CD4-positive, alpha-beta T cell (primary cell): ENCODE data around the gene FBLN5. TPM values are rescaled to one million over a fixed set of nuclear protein-coding genes. Genes with fewer than 3 reads are reported as not detected.

Source experiments
- ATAC-seq: fragments of 200-7000 bp; cut with Tn5 transposase; one replicate; pipeline ENCODE4 v1.10.0; 2022; ENCODE audit warnings: mild to moderate bottlenecking; ENCODE audit not compliant: poor library complexity
- CTCF ChIA-PET: fragments of 350-600 bp; sonication (Branson Sonifier 250); formaldehyde crosslinking; loops from one replicate; lab custom pipeline; 2021; ENCODE audit warnings: antibody characterized with exemption, inconsistent platforms; lab: Charles Lee
- POLR2A ChIA-PET: fragments of 350-600 bp; sonication (Branson Sonifier 250); formaldehyde crosslinking; loops from one replicate; lab custom pipeline; 2021; ENCODE audit warnings: antibody characterized with exemption, inconsistent platforms; lab: Charles Lee
- DNase-seq, 14 experiments: peaks; one replicate each; pipeline ENCODE4 v3.0.0-alpha.2; 2013 to 2020; ENCODE audit warnings: mixed read lengths in 2 of 14
- H3K27ac ChIP-seq, 2 donors: one replicate each; pipeline versions ENCODE4 v1.5.1 to v1.7.0; 2013; ENCODE audit warnings: low read length in 2 of 2, low read depth in 1 of 2, mild to moderate bottlenecking in 1 of 2
- H3K27me3 ChIP-seq, 2 experiments: 1 replicate in 1 of 2; 2 replicates in 1 of 2; pipeline versions ENCODE4 v1.6.1 to v1.7.0; 2013; ENCODE audit warnings: low read length in 2 of 2, control low read depth in 1 of 2, mild to moderate bottlenecking in 1 of 2, moderate library complexity in 1 of 2; ENCODE audit not compliant: insufficient read depth in 2 of 2, control insufficient read depth in 1 of 2
- H3K36me3 ChIP-seq: one replicate; pipeline ENCODE4 v1.6.1; 2013; ENCODE audit warnings: low read length, control low read depth; ENCODE audit not compliant: insufficient read depth
- H3K4me1 ChIP-seq: one replicate; pipeline ENCODE4 v1.6.1; 2013; ENCODE audit warnings: low read length, control low read depth; ENCODE audit not compliant: insufficient read depth
- H3K4me3 ChIP-seq: one replicate; pipeline ENCODE4 v1.5.1; 2013; ENCODE audit warnings: mild to moderate bottlenecking, low read length, moderate library complexity
- H3K9me3 ChIP-seq, 2 experiments: 1 replicate in 1 of 2; 2 replicates in 1 of 2; pipeline versions ENCODE4 v1.6.1 to v1.7.0; 2013; ENCODE audit warnings: low read length in 2 of 2, mild to moderate bottlenecking in 2 of 2, control low read depth in 1 of 2, moderate library complexity in 1 of 2; ENCODE audit not compliant: control insufficient read depth in 1 of 2, insufficient read depth in 1 of 2
- H3K27ac Mint-ChIP-seq: one replicate; pipeline ENCODE4 v1.8.0; 2020; ENCODE audit warnings: mixed read lengths
- H3K27me3 Mint-ChIP-seq: one replicate; pipeline ENCODE4 v1.8.0; 2021; ENCODE audit warnings: mixed read lengths
- H3K36me3 Mint-ChIP-seq: one replicate; pipeline ENCODE4 v1.8.0; 2021; ENCODE audit warnings: low read depth, mixed read lengths
- H3K4me1 Mint-ChIP-seq: one replicate; pipeline ENCODE4 v1.8.0; 2021; ENCODE audit warnings: low read depth, mixed read lengths
- H3K4me3 Mint-ChIP-seq: one replicate; pipeline ENCODE4 v1.8.0; 2020; ENCODE audit warnings: mild to moderate bottlenecking, mixed read lengths
- H3K9me3 Mint-ChIP-seq: one replicate; pipeline ENCODE4 v1.8.0; 2020; ENCODE audit warnings: mixed read lengths
- intact Hi-C, 2 experiments: fragments of 100-400 bp; cut with DNase I in 1 of 2; cut with micrococcal nuclease in 1 of 2; formaldehyde crosslinking; loops; one replicate each; pipeline versions ENCODE4 v1.15.1 to v1.9.0; 2023 to 2025; cut with DNase I, micrococcal nuclease
- total RNA-seq, 174 experiments: library from RNA in 2 of 174; stranded (reverse) in 2 of 174; gene quantifications; one replicate each; pipeline ENCODE4 v1.2.3 and lab custom pipeline; 2021 to 2026
- TF ChIP-seq, protein P1 (sequence below): fragments of 200-600 bp; IDR thresholded peaks from one replicate; pipeline ENCODE4 v1.8.0; 2022; ENCODE audit warnings: antibody characterized with exemption, mild to moderate bottlenecking

The FBLN5 gene
- total RNA-seq, 2 experiments from 2014 or later = 1.2 to 1.5 TPM

GRCh38 chr14:91903070-91903469 lies 44.4 kb downstream of the FBLN5 start:
- H3K27ac Mint-ChIP-seq = no peak overlapping the region
- ATAC-seq = no peak

GRCh38 chr14:91902336-91902735 lies 45.2 kb downstream of the FBLN5 start:
- Histone ChIP-seq H3K36me3 (no peaks in the 10 kb centered on the region), H3K4me1 (peaks cover 5% of the 10 kb centered on the region), H3K4me3 (no peak overlapping the region), H3K27me3 (no peaks in the 10 kb centered on the region), H3K9me3 (no peaks in the 10 kb centered on the region), H3K27ac (no peak overlapping the region)
- TF ChIP-seq, protein P1, sequence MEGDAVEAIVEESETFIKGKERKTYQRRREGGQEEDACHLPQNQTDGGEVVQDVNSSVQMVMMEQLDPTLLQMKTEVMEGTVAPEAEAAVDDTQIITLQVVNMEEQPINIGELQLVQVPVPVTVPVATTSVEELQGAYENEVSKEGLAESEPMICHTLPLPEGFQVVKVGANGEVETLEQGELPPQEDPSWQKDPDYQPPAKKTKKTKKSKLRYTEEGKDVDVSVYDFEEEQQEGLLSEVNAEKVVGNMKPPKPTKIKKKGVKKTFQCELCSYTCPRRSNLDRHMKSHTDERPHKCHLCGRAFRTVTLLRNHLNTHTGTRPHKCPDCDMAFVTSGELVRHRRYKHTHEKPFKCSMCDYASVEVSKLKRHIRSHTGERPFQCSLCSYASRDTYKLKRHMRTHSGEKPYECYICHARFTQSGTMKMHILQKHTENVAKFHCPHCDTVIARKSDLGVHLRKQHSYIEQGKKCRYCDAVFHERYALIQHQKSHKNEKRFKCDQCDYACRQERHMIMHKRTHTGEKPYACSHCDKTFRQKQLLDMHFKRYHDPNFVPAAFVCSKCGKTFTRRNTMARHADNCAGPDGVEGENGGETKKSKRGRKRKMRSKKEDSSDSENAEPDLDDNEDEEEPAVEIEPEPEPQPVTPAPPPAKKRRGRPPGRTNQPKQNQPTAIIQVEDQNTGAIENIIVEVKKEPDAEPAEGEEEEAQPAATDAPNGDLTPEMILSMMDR = no peak
- Mint-ChIP-seq H3K27ac (no peak overlapping the region), H3K27me3 (no peaks in the 10 kb centered on the region), H3K9me3 (no peaks in the 10 kb centered on the region), H3K4me1 (no peaks in the 10 kb centered on the region), H3K36me3 (no peaks in the 10 kb centered on the region), H3K4me3 (no peak overlapping the region)
- intact Hi-C loops = no loop called here
- POLR2A ChIA-PET = no interaction called here
- CTCF ChIA-PET = interaction anchor here (0.5 kb wide), 1 partner anchor 9 kb away, joined by 3 read pairs; no protein-coding TSS in a partner anchor
- DNase-seq (no peak), ATAC-seq (no peak)

More at GRCh38 chr14:91903070-91903469, 44.4 kb downstream of the FBLN5 start:
- Histone ChIP-seq H3K36me3 (no peaks in the 10 kb centered on the region), H3K9me3 (no peaks in the 10 kb centered on the region), H3K4me1 (peaks cover 5% of the 10 kb centered on the region), H3K4me3 (no peak overlapping the region), H3K27ac (no peak overlapping the region), H3K27me3 (no peaks in the 10 kb centered on the region)
- H3K36me3 Mint-ChIP-seq = no peaks in the 10 kb centered on the region
- TF ChIP-seq, protein P1 = no peak
- ChIA-PET CTCF (no interaction called here), POLR2A (no interaction called here)
- intact Hi-C loops = no loop called here
- DNase-seq = no peak
- peaks cover 2% of the 10 kb centered on the region for H3K4me1 Mint-ChIP-seq
- H3K27me3 Mint-ChIP-seq = no peaks in the 10 kb centered on the region
- H3K9me3 Mint-ChIP-seq = no peaks in the 10 kb centered on the region
- H3K4me3 Mint-ChIP-seq = no peak overlapping the region

DNA sequence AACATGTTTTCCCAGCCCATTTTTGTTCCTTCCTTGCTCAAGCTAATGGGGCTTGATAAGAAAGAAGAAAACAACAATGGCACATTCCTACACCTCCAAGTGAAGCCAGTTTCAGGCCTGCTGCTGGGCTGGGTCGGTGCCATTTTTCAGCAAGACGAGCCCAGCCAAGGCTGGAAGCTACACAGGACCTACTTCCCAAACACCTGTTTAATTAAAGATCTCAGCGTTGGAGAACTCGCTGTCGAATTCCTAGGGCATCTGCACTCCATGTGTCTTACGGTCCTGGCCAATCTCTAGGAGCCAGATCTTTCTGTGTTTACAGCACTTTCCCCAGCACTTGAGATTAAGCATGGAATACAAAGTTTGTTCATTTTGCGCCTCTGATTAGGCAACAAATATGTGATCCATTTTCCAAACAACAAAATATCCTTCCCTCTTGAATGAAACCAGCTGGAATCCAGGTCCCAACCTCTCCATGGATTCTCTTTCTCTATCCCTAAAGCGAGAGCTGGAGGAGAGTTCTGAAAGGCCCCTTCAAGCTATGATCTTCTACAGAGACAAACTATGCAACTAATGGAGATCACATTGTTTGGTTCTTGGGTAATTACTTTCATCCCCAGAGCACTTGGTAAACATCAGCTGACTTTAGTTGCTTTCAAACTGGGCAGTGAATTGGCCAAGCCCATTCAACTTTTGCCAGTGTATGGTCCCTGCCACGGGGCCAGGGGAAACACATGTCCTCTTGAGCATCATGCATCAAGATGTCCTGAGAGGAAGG lies 45.9 kb downstream of the FBLN5 start:
- H3K36me3 ChIP-seq = no peaks in the 10 kb centered on the region
- no peaks in the 10 kb centered on the region for H3K36me3 Mint-ChIP-seq
- CTCF ChIA-PET = interaction anchor here (0.5 kb wide), 1 partner anchor 10 kb away, joined by 3 read pairs; no protein-coding TSS in a partner anchor
- DNase-seq (no peak), ATAC-seq (no peak)
- H3K27me3 Mint-ChIP-seq = no peaks in the 10 kb centered on the region
- POLR2A ChIA-PET = no interaction called here
- no peak overlapping the region for H3K4me3 ChIP-seq
- no peaks in the 10 kb centered on the region for H3K9me3 Mint-ChIP-seq
- no peaks in the 10 kb centered on the region for H3K27me3 ChIP-seq
- intact Hi-C loops = loop anchor here in 1 of 2 experiments (2.0 kb wide), 1 partner anchor 35 kb away; the partner anchor contains the start of gene TC2N
- H3K4me3 Mint-ChIP-seq = no peak overlapping the region
- no peak overlapping the region for H3K27ac ChIP-seq
- H3K4me1 Mint-ChIP-seq = no peaks in the 10 kb centered on the region
- TF ChIP-seq, protein P1 = no peak
- peaks cover 5% of the 10 kb centered on the region for H3K4me1 ChIP-seq
- H3K27ac Mint-ChIP-seq = no peak overlapping the region
- no peaks in the 10 kb centered on the region for H3K9me3 ChIP-seq
